Stimulated activated CD4-positive, alpha-beta T cell treated with anti-CD3 and anti-CD28 coated beads, TNF-alpha, amount 100 ng/mL, for 24 hours (primary cell): ENCODE measurements around the gene MSH6.
"Not testable (repeated sequence)": the region's sequence is repeated elsewhere in the genome, so short reads cannot be mapped to it uniquely, and the experiment has no call there.

Experiments
- DNase-seq, 3 experiments: peaks; one replicate each; pipeline ENCODE4 v3.0.0-alpha.2; 2020; ENCODE audit warnings: low read depth in 3 of 3

Gene MSH6

GRCh38 chr2:47842846-47843245, 59.9 kb downstream of the MSH6 start:
- no peak for DNase-seq

DNA sequence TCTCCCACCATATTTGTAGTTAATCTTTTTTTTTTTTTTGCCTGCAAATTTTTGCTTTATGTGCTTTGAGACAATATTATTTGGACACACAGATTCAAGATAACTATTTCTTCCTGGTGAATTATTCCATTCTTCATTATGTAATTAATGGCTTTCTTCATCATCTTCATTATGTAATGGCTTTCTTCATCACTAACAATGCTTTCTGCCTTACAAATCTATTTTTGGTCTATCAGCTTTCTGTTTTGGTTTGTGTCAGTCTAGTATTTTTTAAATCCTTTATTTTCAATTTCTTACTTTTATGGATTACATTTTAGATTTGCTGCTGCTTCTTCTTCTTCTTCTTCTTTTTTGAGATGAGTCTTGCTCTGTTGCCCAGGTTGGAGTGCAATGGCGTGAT, 60.5 kb downstream of the MSH6 start:
- no peak for DNase-seq

- DNase-seq: no peak
Observed at GRCh38 chr2:47844162-47844561, 61.2 kb downstream of the MSH6 start.

DNA sequence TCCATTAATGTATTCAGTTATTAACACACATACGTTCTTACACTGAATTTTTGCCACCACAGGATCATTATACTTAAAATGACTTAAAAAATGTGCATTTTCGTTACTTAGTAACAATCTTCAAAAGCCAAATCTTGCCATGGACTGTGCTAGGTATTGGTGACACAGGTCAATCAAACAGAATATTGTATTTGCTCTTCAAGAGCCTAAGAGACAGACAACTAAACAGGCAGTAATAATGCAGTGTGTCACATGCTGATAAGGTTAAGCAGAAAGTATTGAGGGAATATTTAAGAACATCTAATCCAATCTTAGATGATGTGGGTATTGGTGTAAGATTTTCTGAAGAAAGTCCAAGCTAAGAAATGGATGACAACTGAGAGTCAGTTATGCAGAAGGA, 66.4 kb downstream of the MSH6 start:
- no peak for DNase-seq

GRCh38 chr2:47850198-47850597, 67.3 kb downstream of the MSH6 start:
- no peak for DNase-seq

GRCh38 chr2:47853067-47853777, 70.3 kb downstream of the MSH6 start:
- DNase-seq: not testable (repeated sequence)
